SK-N-SH (cell line): ENCODE data around the gene CELF4.

Experiments
- EZH2phosphoT487 ChIP-seq: fragments of 200-600 bp; sonication (generic); IDR thresholded peaks from 2 replicates; pipeline ENCODE4 v1.6.1; 2017; ENCODE audit warnings: low read depth, mixed run types, mild to moderate bottlenecking, antibody characterized with exemption, moderate library complexity, borderline replicate concordance
- FOXM1 ChIP-seq: IDR thresholded peaks from 2 replicates; pipeline ENCODE4 v1.4.0; 2012; ENCODE audit warnings: low read depth, mild to moderate bottlenecking
- NFIC ChIP-seq: IDR thresholded peaks from 2 replicates; pipeline ENCODE4 v1.4.0; 2012; ENCODE audit warnings: borderline replicate concordance
- RAD21 ChIP-seq: IDR thresholded peaks from 2 replicates; pipeline ENCODE4 v1.6.1; 2012; ENCODE audit warnings: mild to moderate bottlenecking, low read length
- TEAD4 ChIP-seq: IDR thresholded peaks from 2 replicates; pipeline ENCODE4 v1.4.0; 2012; ENCODE audit warnings: mild to moderate bottlenecking, borderline replicate concordance; ENCODE audit not compliant: insufficient read depth
- TF ChIP-seq, protein P1 (sequence below): fragments of 200-600 bp; sonication (generic); IDR thresholded peaks from 2 replicates; pipeline ENCODE4 v1.6.1; 2017; ENCODE audit warnings: antibody characterized with exemption, mild to moderate bottlenecking, moderate library complexity
- TF ChIP-seq, protein P2 (sequence below): IDR thresholded peaks from 2 replicates; pipeline ENCODE4 v1.4.0; 2012; ENCODE audit warnings: low read depth, borderline replicate concordance

DNA sequence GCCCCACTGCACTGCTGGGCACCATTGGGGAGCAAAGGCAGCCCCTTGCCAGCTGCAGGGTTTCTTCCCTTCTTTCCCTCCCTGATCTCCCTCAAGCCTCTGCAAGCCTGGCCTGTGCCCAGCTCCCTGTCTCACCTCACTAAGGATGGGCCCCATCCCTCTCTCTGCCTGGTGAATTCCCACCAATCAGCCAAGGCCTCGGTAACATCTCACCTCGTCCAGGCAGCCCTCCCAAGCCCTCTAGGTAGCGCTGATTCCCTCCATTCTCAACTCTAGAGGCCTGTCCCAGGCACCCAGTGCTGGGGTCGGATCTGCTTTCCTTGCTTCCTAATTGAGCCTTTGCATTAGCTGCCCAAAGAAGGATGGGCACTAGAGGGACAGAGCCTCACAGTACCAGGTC is 63.0 kb downstream of the CELF4 start:
- TF ChIP-seq, protein P1, sequence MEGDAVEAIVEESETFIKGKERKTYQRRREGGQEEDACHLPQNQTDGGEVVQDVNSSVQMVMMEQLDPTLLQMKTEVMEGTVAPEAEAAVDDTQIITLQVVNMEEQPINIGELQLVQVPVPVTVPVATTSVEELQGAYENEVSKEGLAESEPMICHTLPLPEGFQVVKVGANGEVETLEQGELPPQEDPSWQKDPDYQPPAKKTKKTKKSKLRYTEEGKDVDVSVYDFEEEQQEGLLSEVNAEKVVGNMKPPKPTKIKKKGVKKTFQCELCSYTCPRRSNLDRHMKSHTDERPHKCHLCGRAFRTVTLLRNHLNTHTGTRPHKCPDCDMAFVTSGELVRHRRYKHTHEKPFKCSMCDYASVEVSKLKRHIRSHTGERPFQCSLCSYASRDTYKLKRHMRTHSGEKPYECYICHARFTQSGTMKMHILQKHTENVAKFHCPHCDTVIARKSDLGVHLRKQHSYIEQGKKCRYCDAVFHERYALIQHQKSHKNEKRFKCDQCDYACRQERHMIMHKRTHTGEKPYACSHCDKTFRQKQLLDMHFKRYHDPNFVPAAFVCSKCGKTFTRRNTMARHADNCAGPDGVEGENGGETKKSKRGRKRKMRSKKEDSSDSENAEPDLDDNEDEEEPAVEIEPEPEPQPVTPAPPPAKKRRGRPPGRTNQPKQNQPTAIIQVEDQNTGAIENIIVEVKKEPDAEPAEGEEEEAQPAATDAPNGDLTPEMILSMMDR: no peak
- TF ChIP-seq TEAD4 (no peak), NFIC (no peak), RAD21 (no peak), FOXM1 (no peak), EZH2phosphoT487 (no peak)
- TF ChIP-seq, protein P2, sequence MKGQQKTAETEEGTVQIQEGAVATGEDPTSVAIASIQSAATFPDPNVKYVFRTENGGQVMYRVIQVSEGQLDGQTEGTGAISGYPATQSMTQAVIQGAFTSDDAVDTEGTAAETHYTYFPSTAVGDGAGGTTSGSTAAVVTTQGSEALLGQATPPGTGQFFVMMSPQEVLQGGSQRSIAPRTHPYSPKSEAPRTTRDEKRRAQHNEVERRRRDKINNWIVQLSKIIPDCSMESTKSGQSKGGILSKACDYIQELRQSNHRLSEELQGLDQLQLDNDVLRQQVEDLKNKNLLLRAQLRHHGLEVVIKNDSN: no peak
